ENCODE measurements around the gene GPNMB.

GPNMB gene

DNA sequence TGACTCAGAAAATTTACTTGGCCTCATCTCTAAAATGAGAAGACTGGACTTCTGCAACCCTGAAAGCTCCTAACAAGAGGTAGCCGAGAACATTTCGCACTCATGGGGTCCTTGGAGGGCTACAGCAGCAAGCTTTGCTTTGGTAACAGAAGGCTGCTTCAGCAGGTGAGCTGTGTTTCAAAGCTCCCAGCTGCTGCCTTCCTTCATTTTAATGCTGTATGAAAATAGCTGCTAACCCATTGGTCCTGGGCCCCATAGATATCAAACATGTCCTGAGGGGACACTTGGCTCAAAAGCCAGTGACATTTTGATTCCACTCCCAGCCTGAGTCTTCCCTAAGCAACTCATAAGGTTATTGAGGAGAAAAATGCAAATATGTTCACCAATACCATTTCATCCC is 38.3 kb downstream of the GPNMB start:
- no peak for TF ChIP-seq CTCF (IDR thresholded peaks at IDR 0.05; ENCODE audit: low read depth, low read length)

GRCh38 chr7:23285657-23286646 is 39.4 kb downstream of the GPNMB start:
- DNase-seq (ENCODE audit: low read depth in 2 of 2), result no peak
- TF ChIP-seq CTCF (IDR thresholded peaks at IDR 0.05; ENCODE audit: low read depth, low read length), result no peak
- no peak overlapping the region for H3K4me3 ChIP-seq (replicated peaks in 1 of 2; ENCODE audit: low read depth in 2 of 2, low read length in 2 of 2)

More for the DNA sequence above, 38.3 kb downstream of the GPNMB start:
- no peak for DNase-seq (ENCODE audit: low read depth in 2 of 2)
- no peak overlapping the region for H3K4me3 ChIP-seq (replicated peaks in 1 of 2; ENCODE audit: low read depth in 2 of 2, low read length in 2 of 2)

DNA sequence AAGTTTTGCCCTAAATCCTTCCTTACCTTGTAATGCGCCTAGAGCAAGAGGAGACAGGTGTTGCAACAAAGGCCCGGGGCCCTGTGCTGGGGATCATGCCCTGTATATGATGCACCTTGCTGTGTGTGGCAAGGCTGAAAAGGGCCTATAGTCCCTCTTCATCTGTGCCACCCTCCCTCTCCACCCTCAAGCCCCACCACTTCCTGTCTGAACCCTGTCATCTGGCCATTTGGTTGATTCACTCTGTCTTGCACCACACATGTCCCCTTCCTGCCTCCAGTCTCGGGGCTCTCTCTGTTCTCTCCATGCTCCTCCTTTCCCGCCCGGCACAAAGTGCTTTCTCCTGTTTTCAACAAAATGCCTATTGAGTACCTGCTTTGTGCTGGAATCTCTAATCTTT is 41.0 kb downstream of the GPNMB start:
- H3K4me3 ChIP-seq (replicated peaks in 1 of 2; ENCODE audit: low read depth in 2 of 2, low read length in 2 of 2), result no peak overlapping the region
- DNase-seq (ENCODE audit: low read depth in 2 of 2), result no peak
- TF ChIP-seq CTCF (IDR thresholded peaks at IDR 0.05; ENCODE audit: low read depth, low read length), result no peak

DNA sequence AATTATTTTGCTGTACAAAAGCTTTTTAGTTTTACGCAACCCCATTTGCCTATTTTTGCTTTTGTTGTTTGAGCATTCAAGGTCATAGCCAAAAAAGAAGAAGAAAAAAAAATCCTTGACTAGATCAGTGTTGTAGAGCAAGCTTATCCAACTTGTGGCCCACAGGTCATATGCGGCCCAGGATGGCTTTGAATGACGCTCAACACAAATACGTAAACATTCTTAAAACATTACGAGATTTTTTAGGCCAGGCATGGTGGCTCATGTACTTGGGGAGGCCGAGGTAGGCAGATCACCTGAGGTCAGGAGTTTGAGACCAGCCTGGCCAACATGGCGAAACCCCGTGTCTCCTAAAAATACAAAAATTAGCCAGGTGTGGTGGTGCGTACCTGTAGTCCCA is 44.4 kb downstream of the GPNMB start:
- no peak for DNase-seq (ENCODE audit: low read depth in 2 of 2)
- no peak for TF ChIP-seq CTCF (IDR thresholded peaks at IDR 0.05; ENCODE audit: low read depth, low read length)
- no peak overlapping the region for H3K4me3 ChIP-seq (replicated peaks in 1 of 2; ENCODE audit: low read depth in 2 of 2, low read length in 2 of 2)

GRCh38 chr7:23291957-23292560 is 45.5 kb downstream of the GPNMB start:
- TF ChIP-seq CTCF (IDR thresholded peaks at IDR 0.05; ENCODE audit: low read depth, low read length), result no peak
- no peak overlapping the region for H3K4me3 ChIP-seq (replicated peaks in 1 of 2; ENCODE audit: low read depth in 2 of 2, low read length in 2 of 2)
- DNase-seq (ENCODE audit: low read depth in 2 of 2), result no peak

DNA sequence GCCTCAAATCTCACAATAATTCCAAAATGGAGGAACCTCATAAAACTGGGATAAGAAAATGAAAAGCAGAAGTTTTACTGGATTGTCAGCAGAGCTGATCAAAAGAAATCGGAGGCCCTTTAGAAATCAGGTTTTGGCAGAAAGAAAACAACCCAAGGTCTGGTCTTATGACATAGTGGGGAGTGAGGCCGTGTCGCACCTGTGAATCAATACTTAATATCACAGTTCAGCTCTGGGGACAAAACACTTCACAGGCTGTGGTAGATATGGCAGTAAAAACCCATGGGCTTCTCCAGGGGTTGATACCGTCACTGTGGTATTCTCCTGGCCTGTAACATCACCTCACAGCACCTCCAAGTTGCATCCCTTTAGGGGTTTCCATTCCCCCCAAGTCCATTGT is 46.0 kb downstream of the GPNMB start:
- no peak for DNase-seq (ENCODE audit: low read depth in 2 of 2)
- TF ChIP-seq CTCF (IDR thresholded peaks at IDR 0.05; ENCODE audit: low read depth, low read length), result no peak

More for the DNA sequence above, 46.0 kb downstream of the GPNMB start:
- no peak overlapping the region for H3K4me3 ChIP-seq (replicated peaks in 1 of 2; ENCODE audit: low read depth in 2 of 2, low read length in 2 of 2)
